ENCODE results near the gene SDS.

SDS gene

GRCh38 chr12:113403435-113404415 is at the start of gene SDS:
Gene SDS, minus strand, starts transcription at chr12:113403887. Its CDS starts 4,179 bp downstream, at chr12:113399708.
- DNase-seq (ENCODE audit: low read depth in 2 of 2, low spot score in 1 of 2), result no peak

- no peak for DNase-seq (ENCODE audit: low read depth in 2 of 2, low spot score in 1 of 2)
Measured at GRCh38 chr12:113453330-113453729, 49.6 kb upstream of the SDS start.

- no peak for DNase-seq (ENCODE audit: low read depth in 2 of 2, low spot score in 1 of 2)
Measured at GRCh38 chr12:113452458-113452857, 48.8 kb upstream of the SDS start.

- DNase-seq (ENCODE audit: low read depth in 2 of 2, low spot score in 1 of 2), result no peak
Measured at GRCh38 chr12:113449839-113450238, 46.2 kb upstream of the SDS start.

DNA sequence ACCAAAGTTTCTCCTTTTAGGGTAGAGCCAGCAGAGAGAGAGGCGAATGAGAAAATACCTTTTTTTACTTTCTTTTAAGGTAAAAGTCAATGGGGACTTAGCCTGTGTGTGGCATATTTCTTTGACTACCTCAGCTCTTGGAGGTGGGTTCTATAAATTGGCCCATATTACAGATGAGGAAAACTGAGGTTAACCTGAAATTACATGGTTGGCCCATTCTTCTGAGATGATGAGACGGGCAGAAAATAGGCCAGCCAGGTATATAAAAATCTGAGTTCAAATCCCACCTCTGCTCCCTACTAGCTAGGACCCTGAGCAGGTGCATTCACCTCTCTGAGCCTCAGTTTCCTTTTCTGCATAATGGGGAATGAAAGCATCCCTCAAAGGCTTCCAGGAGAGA is 45.6 kb upstream of the SDS start:
- no peak for DNase-seq (ENCODE audit: low read depth in 2 of 2, low spot score in 1 of 2)

DNA sequence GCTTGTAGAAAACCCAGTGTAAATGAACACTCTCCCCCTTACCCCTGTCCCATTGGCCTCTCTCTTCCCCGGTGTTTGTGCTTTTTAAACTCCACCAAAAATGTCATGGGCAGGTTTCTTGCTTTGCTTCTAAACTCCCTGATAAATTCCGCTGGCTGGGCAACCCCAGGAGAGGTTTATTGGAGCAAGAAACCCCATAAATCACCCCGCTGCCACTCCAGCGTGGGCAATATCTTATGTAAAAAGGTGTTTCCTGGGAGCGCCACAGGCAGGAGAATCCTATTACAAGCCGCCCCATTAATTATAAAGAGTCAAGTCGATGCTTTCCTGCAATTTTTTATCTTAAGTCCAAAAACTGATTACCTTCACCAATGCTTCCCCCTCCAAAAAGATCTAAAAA is 45.2 kb upstream of the SDS start:
- no peak for DNase-seq (ENCODE audit: low read depth in 2 of 2, low spot score in 1 of 2)

- DNase-seq (ENCODE audit: low read depth in 2 of 2, low spot score in 1 of 2), result no peak
Measured at GRCh38 chr12:113445544-113446171, 42.0 kb upstream of the SDS start.

DNA sequence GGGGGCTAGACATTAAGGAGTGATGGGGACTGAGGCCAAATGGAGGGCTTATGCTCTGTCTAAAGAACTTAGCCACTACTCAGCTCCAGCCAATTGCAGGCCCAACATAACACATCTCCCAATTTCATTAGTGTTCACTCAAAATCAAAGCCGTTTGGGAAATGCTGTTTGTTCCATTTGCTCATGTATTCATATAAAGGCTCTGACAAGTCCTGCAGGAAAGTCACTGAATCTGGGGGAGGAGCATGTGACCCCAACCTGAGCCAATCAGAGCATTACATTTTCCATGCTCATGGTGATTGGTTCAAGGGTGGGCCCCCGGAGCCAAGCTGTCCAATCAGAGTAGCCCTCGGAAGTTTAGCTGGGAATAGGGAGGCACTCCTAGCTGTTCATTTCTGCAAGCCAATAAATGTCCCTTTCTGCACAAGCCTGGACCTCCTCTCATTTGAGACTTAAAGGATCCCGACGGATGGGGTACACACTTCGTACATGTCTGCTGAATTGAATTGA is 39.4 kb upstream of the SDS start:
- no peak for DNase-seq (ENCODE audit: low read depth in 2 of 2, low spot score in 1 of 2)

DNA sequence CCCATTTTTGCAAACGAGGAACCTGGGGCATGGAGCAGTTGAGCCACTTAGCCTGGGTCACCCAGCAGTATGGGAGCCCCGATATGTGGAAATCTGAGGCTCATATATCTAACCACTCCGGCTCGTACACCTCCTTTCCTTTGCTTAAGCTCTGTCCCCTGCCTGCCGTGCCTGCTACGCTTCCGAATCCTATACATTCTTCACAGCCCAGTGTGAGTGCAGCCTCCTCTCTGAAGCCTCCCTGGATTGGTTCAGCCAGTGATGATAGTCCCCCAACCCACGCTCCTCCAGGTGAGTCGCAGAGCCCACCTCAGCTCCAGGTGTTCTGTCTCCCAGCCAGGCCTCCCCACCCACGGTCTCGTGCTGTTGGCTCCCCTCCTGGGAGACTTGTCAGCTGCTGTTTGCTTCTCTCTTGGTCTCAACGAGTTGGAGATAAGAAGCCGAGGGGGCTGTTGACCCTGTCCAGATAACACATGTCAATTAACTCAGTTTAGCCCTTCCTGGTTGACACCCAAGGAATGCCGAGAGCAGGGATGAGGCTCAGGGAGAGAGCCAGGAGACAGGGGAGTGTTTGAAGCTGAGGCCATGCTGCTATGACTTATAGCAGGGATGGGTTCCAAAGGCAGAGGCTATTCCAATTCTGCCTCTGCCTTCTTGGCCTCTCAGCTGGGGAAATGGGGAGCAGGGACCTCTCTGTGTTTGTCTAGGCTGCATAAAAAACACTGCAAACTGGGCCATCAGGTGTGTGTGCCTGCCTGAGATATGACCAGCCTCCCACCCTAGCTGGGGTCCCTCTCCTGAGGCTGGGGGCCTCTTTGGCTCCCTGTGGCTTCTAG is 37.5 kb upstream of the SDS start:
- DNase-seq (ENCODE audit: low read depth in 2 of 2, low spot score in 1 of 2), result no peak

- DNase-seq (ENCODE audit: low read depth in 2 of 2, low spot score in 1 of 2), result no peak
Measured at GRCh38 chr12:113440336-113440735, 36.6 kb upstream of the SDS start.

- DNase-seq (ENCODE audit: low read depth in 2 of 2, low spot score in 1 of 2), result no peak
Measured at GRCh38 chr12:113439606-113440030, 35.9 kb upstream of the SDS start.

- DNase-seq (ENCODE audit: low read depth in 2 of 2, low spot score in 1 of 2), result no peak
Measured at GRCh38 chr12:113439301-113439597, 35.6 kb upstream of the SDS start.

- no peak for DNase-seq (ENCODE audit: low read depth in 2 of 2, low spot score in 1 of 2)
Measured at GRCh38 chr12:113438523-113439300, 35.0 kb upstream of the SDS start.

- DNase-seq (ENCODE audit: low read depth in 2 of 2, low spot score in 1 of 2), result no peak
Measured at GRCh38 chr12:113437729-113438100, 34.0 kb upstream of the SDS start.

DNA sequence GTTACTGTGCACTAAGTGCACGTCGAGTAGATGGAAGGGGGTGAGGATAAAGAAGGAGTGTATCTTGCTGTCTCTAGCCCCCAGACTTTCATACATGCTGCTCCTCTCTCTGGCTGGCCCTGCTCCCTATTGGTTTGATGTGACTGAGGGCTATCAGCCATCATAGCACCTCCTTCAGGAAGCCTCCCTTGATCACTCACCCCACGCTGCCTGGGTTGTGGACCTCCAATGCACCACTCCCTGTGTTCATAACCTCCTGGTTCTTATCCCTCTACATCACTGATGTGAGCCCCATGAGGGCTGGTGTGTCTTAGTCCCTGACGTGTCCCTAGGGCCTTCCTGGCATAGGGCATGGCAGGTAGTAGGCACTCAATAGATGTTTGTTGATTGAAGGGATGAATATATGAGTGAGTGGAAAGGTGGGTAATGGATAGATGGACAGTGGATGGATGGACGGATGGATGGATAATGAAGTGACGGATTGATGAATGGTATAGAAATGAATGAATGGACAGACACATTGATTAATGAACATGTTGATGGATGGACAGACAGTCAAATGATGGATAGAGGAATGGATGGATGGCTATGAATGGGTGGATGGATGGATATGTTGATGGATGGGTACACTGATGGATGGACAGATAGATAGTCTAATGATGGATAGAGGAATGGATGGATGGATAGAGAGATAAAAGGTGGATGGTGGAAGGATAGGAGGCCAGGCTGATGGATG is 33.5 kb upstream of the SDS start:
- DNase-seq (ENCODE audit: low read depth in 2 of 2, low spot score in 1 of 2), result no peak

DNA sequence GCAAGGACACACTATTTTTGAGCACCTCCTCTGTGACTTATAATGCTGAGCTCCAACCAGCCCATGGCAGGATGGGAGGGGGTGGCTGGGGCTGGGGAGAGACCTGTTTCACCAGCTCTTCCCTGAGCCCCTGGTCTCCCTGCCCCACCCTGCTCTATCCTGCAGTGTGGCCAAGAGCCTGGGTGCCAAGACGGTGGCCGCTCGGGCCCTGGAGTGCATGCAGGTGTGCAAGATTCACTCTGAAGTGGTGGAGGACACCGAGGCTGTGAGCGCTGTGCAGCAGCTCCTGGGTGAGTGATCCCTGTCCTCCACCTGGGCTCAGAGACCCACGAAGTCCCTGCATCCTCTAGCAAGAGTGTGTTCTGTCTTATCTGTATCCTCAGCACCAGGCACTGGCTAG is 32.9 kb upstream of the SDS start:
- no peak for DNase-seq (ENCODE audit: low read depth in 2 of 2, low spot score in 1 of 2)

DNA sequence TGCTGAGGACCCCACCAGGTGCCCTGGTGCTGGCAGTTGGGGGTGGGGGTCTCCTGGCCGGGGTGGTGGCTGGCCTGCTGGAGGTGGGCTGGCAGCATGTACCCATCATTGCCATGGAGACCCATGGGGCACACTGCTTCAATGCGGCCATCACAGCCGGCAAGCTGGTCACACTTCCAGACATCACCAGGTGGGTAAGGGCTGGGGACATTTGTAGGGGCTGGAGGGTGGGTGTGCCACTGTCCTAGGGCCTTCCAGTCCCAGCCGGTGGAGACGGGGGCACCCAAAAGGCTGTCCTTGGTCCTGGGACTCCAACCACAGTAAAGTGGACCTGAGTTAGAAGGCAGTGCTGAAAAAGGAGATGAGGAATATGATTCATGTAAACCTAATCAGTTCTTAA is 31.7 kb upstream of the SDS start:
- no peak for DNase-seq (ENCODE audit: low read depth in 2 of 2, low spot score in 1 of 2)

DNA sequence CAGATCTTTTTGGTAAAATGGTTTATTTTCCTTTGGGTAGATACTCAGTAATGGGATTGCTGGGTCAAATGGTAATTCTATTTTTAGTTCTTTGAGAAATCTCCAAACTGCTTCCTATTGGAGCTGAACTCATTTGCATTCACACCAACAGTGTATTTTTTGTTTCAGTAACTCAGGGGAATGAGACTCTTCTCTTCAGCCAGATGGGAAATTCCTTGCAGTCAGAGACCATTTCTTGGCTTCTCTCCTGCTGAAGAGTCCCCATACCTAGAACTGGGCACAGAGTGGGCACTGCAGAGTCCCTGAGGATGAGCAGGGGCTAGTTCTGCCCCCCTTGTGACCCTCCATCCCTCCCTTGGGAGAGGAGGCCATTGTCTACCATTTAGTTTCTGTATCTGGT is 29.3 kb upstream of the SDS start:
- no peak for DNase-seq (ENCODE audit: low read depth in 2 of 2, low spot score in 1 of 2)

GRCh38 chr12:113428482-113428881 is 24.8 kb upstream of the SDS start:
- DNase-seq (ENCODE audit: low read depth in 2 of 2, low spot score in 1 of 2), result no peak

DNA sequence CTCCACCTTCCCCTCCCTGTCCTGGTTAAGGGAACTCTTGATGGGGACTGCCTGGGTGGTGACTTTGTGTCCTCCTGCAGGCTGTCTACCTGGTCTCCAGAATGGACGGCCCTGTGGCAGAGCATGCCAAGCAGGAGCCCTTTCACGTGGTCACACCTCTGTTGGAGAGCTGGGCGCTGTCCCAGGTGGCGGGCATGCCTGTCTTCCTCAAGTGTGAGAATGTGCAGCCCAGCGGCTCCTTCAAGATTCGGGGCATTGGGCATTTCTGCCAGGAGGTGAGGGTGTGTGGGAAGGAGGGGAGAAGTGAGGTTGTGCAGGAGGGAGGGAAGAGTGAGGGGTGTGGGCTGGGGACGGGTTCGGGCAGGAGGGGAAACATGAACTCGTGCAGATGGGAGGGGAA is 24.2 kb upstream of the SDS start:
- no peak for DNase-seq (ENCODE audit: low read depth in 2 of 2, low spot score in 1 of 2)
